GM19238 (cell line): ENCODE measurements around the gene RBBP8.
"Not testable (repeated sequence)": the region's sequence is repeated elsewhere in the genome, so short reads cannot be mapped to it uniquely, and the experiment has no call there.

ENCODE experiments used
- DNase-seq: peaks from one replicate; pipeline ENCODE4 v3.0.0; 2011; ENCODE audit warnings: low spot score; ENCODE audit not compliant: insufficient read length

Gene RBBP8

GRCh38 chr18:22933206-22933965, at the start of gene RBBP8:
Gene RBBP8, plus strand, starts transcription at chr18:22933328. Its CDS starts 3,524 bp downstream, at chr18:22936852.
- DNase-seq: peak; percentile 58

- no peak for DNase-seq
These were observed 49.3 kb upstream of the RBBP8 start for GRCh38 chr18:22883827-22884226.

GRCh38 chr18:22885694-22886093, 47.4 kb upstream of the RBBP8 start:
- DNase-seq: not testable (repeated sequence)

- DNase-seq: no peak
These were observed 33.7 kb upstream of the RBBP8 start for GRCh38 chr18:22899421-22899820.

GRCh38 chr18:22900558-22901238, 32.4 kb upstream of the RBBP8 start:
- no peak for DNase-seq

- no peak for DNase-seq
These were observed 31.0 kb upstream of the RBBP8 start for GRCh38 chr18:22902093-22902492.

GRCh38 chr18:22903248-22903647, 29.9 kb upstream of the RBBP8 start:
- not testable (repeated sequence) for DNase-seq

GRCh38 chr18:22912149-22912548, 21.0 kb upstream of the RBBP8 start:
- DNase-seq: no peak

- no peak for DNase-seq
These were observed 20.3 kb upstream of the RBBP8 start for GRCh38 chr18:22912835-22913234.

GRCh38 chr18:22913861-22914260, 19.3 kb upstream of the RBBP8 start:
- DNase-seq: no peak

GRCh38 chr18:22914633-22915032, 18.5 kb upstream of the RBBP8 start:
- no peak for DNase-seq

- DNase-seq: no peak
These were observed 17.8 kb upstream of the RBBP8 start for GRCh38 chr18:22915337-22915736.

- DNase-seq: no peak
These were observed 11.4 kb upstream of the RBBP8 start for GRCh38 chr18:22921772-22922171.

- DNase-seq: no peak
These were observed 8.5 kb upstream of the RBBP8 start for GRCh38 chr18:22924589-22924988.

GRCh38 chr18:22926454-22926853, 6.7 kb upstream of the RBBP8 start:
- DNase-seq: no peak

- DNase-seq: no peak
These were observed 4.8 kb upstream of the RBBP8 start for GRCh38 chr18:22928339-22928738.

GRCh38 chr18:22930089-22930713, 2.9 kb upstream of the RBBP8 start:
- DNase-seq: peak; percentile 39

GRCh38 chr18:22932885-22933205, 283 bp upstream of the RBBP8 start:
- no peak for DNase-seq

GRCh38 chr18:22933966-22934423, 867 bp downstream of the RBBP8 start:
- no peak for DNase-seq

- DNase-seq: no peak
These were observed 1.7 kb downstream of the RBBP8 start for GRCh38 chr18:22934789-22935188.

GRCh38 chr18:22935431-22935830, 2.3 kb downstream of the RBBP8 start:
- DNase-seq: no peak

- DNase-seq: no peak
These were observed 3.4 kb downstream of the RBBP8 start for GRCh38 chr18:22936515-22936914.
